ENCODE results near the gene POLL.

POLL gene

DNA sequence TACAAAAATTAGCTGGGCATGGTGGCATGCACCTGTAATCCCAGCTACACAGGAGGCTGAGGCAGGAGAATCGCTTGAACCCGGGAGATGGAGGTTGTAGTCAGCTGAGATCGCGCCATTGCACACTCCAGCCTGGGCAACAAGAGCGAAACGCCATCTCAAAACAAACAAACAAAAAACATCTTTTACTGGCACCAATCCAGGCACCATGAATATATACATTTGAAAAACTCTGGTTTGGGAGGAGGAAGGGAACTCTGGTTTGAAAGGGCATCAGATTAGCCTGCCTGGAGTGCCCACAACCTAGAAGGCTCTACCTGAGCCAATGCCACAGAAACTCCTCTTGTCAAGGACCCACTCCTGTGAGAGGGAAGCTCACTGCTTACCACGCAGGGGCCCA lies 15.9 kb downstream of the POLL start:
- TF ChIP-seq FOXM1 (IDR thresholded peaks at IDR 0.05; ENCODE audit: borderline replicate concordance, low read depth): no peak
- TF ChIP-seq, protein P1, sequence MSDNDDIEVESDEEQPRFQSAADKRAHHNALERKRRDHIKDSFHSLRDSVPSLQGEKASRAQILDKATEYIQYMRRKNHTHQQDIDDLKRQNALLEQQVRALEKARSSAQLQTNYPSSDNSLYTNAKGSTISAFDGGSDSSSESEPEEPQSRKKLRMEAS (IDR thresholded peaks at IDR 0.05): no peak
- no peak for TF ChIP-seq YY1 (IDR thresholded peaks at IDR 0.05; ENCODE audit: low read depth)
- TF ChIP-seq REST (IDR thresholded peaks at IDR 0.05; ENCODE audit: low read depth): no peak
- TF ChIP-seq CREB1 (IDR thresholded peaks at IDR 0.05; ENCODE audit: low read depth): no peak
- TF ChIP-seq, protein P2, sequence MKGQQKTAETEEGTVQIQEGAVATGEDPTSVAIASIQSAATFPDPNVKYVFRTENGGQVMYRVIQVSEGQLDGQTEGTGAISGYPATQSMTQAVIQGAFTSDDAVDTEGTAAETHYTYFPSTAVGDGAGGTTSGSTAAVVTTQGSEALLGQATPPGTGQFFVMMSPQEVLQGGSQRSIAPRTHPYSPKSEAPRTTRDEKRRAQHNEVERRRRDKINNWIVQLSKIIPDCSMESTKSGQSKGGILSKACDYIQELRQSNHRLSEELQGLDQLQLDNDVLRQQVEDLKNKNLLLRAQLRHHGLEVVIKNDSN (IDR thresholded peaks at IDR 0.05): no peak
- TF ChIP-seq EP300 (IDR thresholded peaks at IDR 0.05; ENCODE audit: borderline replicate concordance): no peak
- no peak for TF ChIP-seq TEAD4 (IDR thresholded peaks at IDR 0.05)
- no peak for TF ChIP-seq TCF12 (IDR thresholded peaks at IDR 0.05; ENCODE audit: low read depth)
- no peak for TF ChIP-seq RAD21 (IDR thresholded peaks at IDR 0.05; ENCODE audit: low read depth)
- no peak for TF ChIP-seq ZBTB7A (IDR thresholded peaks at IDR 0.05; ENCODE audit: low read depth)

GRCh38 chr10:101571271-101571925 lies 16.7 kb downstream of the POLL start:
- TF ChIP-seq TCF12 (IDR thresholded peaks at IDR 0.05; ENCODE audit: low read depth): no peak
- no peak for TF ChIP-seq ZBTB7A (IDR thresholded peaks at IDR 0.05; ENCODE audit: low read depth)
- TF ChIP-seq REST (IDR thresholded peaks at IDR 0.05; ENCODE audit: low read depth): no peak
- TF ChIP-seq NFIC (IDR thresholded peaks at IDR 0.05): no peak
- no peak for TF ChIP-seq TAF1 (IDR thresholded peaks at IDR 0.05; ENCODE audit: low read depth)
- no peak for TF ChIP-seq RAD21 (IDR thresholded peaks at IDR 0.05; ENCODE audit: low read depth)
- TF ChIP-seq FOXM1 (IDR thresholded peaks at IDR 0.05; ENCODE audit: borderline replicate concordance, low read depth): no peak
- TF ChIP-seq, protein P1 (IDR thresholded peaks at IDR 0.05): no peak
- no peak for TF ChIP-seq YY1 (IDR thresholded peaks at IDR 0.05; ENCODE audit: low read depth)

DNA sequence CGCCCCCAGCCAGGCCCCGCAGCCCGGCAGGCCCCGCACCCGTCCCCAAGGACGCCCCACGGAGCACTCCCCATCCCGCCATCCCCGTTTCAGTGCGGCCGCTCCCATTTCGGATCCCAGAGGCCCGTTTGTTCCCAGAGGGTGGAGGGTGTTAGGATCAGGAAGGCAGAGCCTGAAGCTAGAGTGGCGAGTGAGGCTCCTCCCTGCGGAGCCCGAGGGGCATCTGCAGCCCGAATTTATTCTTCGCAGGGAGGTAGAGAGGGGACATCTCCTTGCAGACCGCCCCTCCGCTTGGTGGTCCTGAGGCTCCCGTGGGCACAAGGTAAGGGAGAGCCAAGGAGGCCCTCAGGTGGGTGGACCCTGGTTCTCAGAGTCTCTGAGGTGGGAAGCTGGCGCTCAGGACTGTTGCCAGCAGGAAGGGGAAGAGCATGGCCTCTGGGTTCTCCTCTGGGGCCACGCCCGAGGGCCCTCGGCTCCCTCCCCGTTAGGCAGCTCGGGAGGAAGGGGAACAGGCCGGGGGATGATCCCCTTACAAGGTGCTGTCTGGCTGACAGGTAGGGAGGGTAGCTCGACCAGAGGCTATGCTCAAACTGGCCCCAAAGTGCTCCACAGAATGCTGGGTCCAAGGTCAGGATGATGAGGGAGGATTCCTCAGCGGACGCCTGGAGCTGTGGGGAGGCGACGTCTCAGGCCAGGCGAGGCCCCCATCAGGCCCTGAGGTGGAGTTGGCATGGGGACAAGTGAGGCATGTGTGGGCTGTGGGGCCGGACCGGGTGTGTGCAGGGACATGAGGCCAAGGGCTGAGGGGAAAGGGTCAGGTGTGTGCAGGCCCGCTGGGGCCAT lies 17.4 kb downstream of the POLL start:
- no peak; the same call in 1 of the 2 replicates for TF ChIP-seq TEAD4 (IDR thresholded peaks at IDR 0.05)
- no peak for TF ChIP-seq EGR1 (IDR thresholded peaks at IDR 0.05)
- TF ChIP-seq EP300 (IDR thresholded peaks at IDR 0.05; ENCODE audit: borderline replicate concordance): no peak
- TF ChIP-seq, protein P1 (IDR thresholded peaks at IDR 0.05): no peak; the same call in 1 of the 2 replicates
- TF ChIP-seq YY1 (IDR thresholded peaks at IDR 0.05; ENCODE audit: low read depth): no peak; the same call in 1 of the 2 replicates
- no peak for TF ChIP-seq FOXM1 (IDR thresholded peaks at IDR 0.05; ENCODE audit: borderline replicate concordance, low read depth)
- TF ChIP-seq TCF12 (IDR thresholded peaks at IDR 0.05; ENCODE audit: low read depth): no peak
- no peak for TF ChIP-seq CREB1 (IDR thresholded peaks at IDR 0.05; ENCODE audit: low read depth)
- TF ChIP-seq TAF1 (IDR thresholded peaks at IDR 0.05; ENCODE audit: low read depth): no peak
- TF ChIP-seq REST (IDR thresholded peaks at IDR 0.05; ENCODE audit: low read depth): no peak
- no peak for TF ChIP-seq RAD21 (IDR thresholded peaks at IDR 0.05; ENCODE audit: low read depth)
- TF ChIP-seq CEBPB (IDR thresholded peaks at IDR 0.05): no peak
- TF ChIP-seq, protein P2 (IDR thresholded peaks at IDR 0.05): no peak
- TF ChIP-seq NFIC (IDR thresholded peaks at IDR 0.05): no peak
- no peak for TF ChIP-seq ZBTB7A (IDR thresholded peaks at IDR 0.05; ENCODE audit: low read depth)

All from Ishikawa (cell line).